GM11168 (cell line): ENCODE results near the gene RPGRIP1.
"Not testable (repeated sequence)": the region's sequence is repeated elsewhere in the genome, so short reads cannot be mapped to it uniquely, and the experiment has no call there.

Experiments used
- in situ Hi-C: fragments of 300-500 bp; cut with MboI; formaldehyde crosslinking; loops from one replicate; pipeline ENCODE4 v1.12.0; 2022; ENCODE audit warnings: low sequenced_read_pairs; ENCODE audit not compliant: unreplicated experiment

Gene RPGRIP1

DNA sequence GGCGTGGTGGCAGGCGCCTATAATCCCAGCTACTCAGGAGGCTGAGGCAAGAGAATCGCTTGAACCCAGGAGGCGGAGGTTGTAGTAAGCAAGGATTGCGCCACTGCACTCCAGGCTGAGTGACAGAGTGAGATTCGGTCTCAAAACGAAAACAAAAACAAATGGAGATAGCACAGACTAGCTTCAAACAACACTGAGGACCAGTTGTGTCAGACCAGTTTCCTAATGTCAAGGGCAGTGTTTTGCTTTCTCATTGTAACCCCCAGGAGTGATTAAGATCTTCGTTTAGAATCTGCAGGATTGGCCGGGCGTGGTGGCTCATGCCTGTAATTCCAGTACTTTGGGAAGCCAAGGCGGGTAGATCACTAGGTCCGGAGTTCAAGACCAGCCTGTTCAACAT, 18.5 kb downstream of the RPGRIP1 start:
- in situ Hi-C loops = no loop called here

GRCh38 chr14:21299562-21300130, 19.8 kb downstream of the RPGRIP1 start:
- in situ Hi-C loops = no loop called here

DNA sequence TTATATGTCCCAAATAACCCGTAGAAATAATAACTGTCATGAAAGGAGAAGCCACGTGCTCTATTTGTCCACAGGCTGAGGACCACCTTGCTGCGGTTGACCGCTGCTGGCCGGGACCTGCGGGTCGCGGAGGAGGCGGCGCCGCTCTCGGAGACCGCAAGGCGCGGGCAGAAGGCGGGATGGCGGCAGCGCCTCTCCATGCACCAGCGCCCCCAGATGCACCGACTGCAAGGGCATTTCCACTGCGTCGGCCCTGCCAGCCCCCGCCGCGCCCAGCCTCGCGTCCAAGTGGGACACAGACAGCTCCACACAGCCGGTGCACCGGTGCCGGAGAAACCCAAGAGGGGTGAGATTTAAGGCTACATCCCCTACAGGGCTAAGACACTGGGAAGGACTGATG, 21.0 kb downstream of the RPGRIP1 start:
- in situ Hi-C loops = no loop called here

DNA sequence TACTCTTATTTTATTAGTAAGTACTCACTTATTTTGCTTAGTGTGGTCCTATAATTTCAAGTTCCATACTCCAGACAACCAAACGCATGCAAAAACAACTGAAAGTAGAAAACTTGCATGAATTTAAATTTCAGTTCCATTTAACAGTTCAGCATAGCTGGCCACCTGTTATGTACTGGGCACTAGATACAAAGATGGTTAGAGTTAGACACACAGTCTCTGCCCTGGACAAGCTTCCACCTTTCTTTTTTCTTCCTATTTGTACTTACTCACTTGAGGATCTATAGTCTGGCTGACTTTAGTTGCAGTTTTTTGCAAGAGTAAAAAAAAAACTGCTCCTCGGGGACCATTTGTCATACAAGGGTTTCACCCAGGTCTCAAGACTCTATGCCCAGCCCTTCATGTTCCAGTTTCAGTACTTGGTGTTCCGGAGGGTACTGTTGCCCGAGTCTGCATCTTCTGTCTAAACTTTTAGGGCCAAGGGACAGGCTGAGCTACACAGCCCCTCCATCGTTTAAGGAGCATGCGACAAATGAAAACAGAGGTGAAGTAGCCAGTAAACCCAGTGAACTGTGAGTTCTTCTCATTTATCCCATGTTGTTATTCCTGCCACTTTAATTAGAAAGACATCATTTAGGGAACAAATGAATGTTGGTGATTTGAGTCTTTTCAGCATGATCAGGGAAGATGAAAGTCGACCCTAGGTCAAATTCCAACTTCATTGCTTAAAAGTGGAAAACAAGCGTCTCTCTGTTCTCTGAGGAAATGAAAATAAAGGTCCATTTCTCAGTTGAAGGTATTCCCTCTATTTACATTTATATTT, 22.3 kb downstream of the RPGRIP1 start:
- in situ Hi-C loops = no loop called here

- in situ Hi-C loops = not testable (repeated sequence)
Observed at GRCh38 chr14:21302836-21303140, 22.9 kb downstream of the RPGRIP1 start.

DNA sequence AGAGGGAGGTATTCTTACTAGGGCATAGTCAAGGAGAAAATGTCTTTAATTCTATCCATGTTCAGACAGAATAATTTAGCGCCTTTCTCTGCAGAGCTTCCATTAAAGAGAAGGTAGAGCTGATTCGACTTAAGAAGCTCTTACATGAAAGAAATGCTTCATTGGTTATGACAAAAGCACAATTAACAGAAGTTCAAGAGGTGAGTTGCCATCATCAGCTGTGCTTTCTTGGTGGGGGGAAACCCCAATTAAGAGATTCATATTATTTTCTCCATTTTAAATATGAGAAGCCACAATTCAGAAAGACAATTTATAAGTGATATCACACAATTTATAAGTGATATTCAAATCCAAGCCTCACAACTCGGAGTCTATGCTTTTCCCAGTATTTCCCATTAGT, 27.8 kb downstream of the RPGRIP1 start:
- in situ Hi-C loops = no loop called here

GRCh38 chr14:21308132-21308478, 28.2 kb downstream of the RPGRIP1 start:
- in situ Hi-C loops = no loop called here

GRCh38 chr14:21308479-21309237, 28.8 kb downstream of the RPGRIP1 start:
- in situ Hi-C loops = no loop called here

GRCh38 chr14:21309238-21309636, 29.4 kb downstream of the RPGRIP1 start:
- in situ Hi-C loops = no loop called here

DNA sequence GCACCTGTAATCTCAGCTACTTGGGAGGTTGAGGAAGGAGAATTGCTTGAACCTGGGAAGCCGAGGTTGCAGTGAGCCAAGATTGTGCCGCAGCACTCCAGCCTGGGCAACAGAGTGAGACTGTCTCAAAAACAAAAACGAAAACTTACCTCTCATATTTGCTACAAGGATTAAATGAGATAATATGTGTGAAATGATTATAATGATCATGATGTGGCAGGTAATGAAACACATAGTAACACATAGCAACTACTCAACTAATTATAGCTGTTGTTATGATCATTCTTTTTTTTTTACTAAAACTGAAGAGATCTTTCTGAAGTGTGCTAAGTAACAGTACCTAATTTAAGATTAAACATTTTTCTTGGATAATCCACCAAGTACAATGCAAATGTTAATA, 30.1 kb downstream of the RPGRIP1 start:
- in situ Hi-C loops = no loop called here

- in situ Hi-C loops = no loop called here
Observed at GRCh38 chr14:21311614-21312013, 31.7 kb downstream of the RPGRIP1 start.

DNA sequence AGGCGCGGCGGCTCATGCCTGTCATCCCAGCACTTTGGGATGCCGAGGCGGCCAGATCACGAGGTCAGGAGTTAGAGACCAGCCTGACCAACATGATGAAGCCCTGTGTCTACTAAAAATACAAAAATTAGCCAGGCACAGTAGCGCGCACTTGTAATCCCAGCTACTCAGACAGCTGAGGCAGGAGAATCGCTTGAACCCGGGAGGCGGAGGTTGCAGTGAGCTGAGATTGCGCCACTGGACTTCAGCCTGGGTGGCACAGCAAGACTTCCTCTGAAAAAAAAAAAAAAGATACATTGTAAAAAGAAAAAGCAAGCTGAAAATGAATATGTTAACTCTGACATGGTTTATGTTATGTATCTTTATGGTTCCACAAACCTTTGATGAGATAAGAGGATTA, 33.6 kb downstream of the RPGRIP1 start:
- in situ Hi-C loops = no loop called here

GRCh38 chr14:21317398-21317797, 37.5 kb downstream of the RPGRIP1 start:
- in situ Hi-C loops = no loop called here

GRCh38 chr14:21320913-21321312, 41.0 kb downstream of the RPGRIP1 start:
- in situ Hi-C loops = no loop called here

DNA sequence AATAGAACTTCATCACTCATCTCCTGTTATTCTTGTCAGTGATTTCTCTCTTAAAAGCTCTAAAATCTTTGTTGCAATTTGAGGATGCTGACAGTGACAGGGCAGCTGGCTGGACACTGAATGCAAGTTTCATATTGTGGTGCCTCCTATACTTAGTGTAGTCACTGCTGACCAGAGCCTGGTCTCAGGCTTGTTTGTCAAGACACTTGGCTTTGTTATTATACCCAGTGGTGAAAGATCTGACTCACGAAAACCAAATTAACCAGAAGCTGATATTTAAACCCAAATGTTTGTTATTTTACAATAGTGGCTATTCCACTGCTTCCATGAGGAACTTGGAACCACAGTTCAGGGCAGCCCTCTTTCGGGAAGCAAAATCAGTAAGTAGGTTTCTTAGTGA, 42.8 kb downstream of the RPGRIP1 start:
- in situ Hi-C loops = no loop called here

DNA sequence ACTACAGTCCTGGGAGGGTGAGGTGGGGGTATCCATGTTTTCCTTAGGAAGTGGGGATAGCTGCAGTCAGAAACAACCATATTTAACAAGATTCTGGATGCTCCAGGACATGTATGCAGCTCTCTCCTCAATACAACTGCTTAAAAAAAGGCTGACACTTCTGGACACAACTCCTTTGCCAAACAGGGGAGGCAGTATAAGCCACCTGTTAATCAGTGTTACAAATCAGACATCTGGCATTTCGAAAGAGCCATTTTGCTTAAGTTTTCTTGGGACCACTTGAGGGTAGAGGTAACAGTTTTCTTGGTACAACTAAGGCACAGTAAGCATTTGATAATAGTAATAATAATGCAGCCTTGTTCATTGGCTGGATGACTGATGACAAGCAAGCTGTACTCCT, 47.1 kb downstream of the RPGRIP1 start:
- in situ Hi-C loops = no loop called here
